SK-N-SH treated with all-trans-retinoic acid at 6 μM for 48 hours (cell line): ENCODE measurements around the gene DHRS12.

Source experiments
- ATAC-seq: fragments of 200-7000 bp; cut with Tn5 transposase; 3 replicates; pipeline ENCODE4 v1.9.1; 2020; ENCODE audit warnings: mild to moderate bottlenecking, moderate library complexity
- ARNTL ChIP-seq: fragments of 450-650 bp; formaldehyde crosslinking; IDR thresholded peaks from 2 replicates; pipeline ENCODE4 v1.5.0; 2020; ENCODE audit warnings: low read depth, mild to moderate bottlenecking, moderate library complexity, borderline replicate concordance
- BACH2 ChIP-seq: fragments of 250-450 bp; sonication (Bioruptor Pico); IDR thresholded peaks from 2 replicates; pipeline ENCODE4 v1.9.0; 2021; ENCODE audit warnings: mild to moderate bottlenecking, borderline replicate concordance
- CREB5 ChIP-seq: fragments of 250-450 bp; sonication (Bioruptor Pico); IDR thresholded peaks from 2 replicates; pipeline ENCODE4 v1.5.1; 2020; ENCODE audit warnings: low read depth, mild to moderate bottlenecking, moderate library complexity
- CSDC2 ChIP-seq: fragments of 250-450 bp; sonication (Bioruptor Pico); IDR thresholded peaks from 2 replicates; pipeline ENCODE4 v1.5.0; 2020; ENCODE audit warnings: mild to moderate bottlenecking, moderate library complexity
- CSRNP3 ChIP-seq: fragments of 250-450 bp; sonication (Bioruptor Pico); IDR thresholded peaks from 2 replicates; pipeline ENCODE4 v1.5.1; 2021; ENCODE audit warnings: mild to moderate bottlenecking, moderate library complexity
- ESRRG ChIP-seq: fragments of 250-450 bp; sonication (Bioruptor Pico); IDR thresholded peaks from 2 replicates; pipeline ENCODE4 v1.6.1; 2021; ENCODE audit warnings: mild to moderate bottlenecking
- GLIS3 ChIP-seq: fragments of 250-450 bp; sonication (Bioruptor Pico); IDR thresholded peaks from 2 replicates; pipeline ENCODE4 v1.5.0; 2020; ENCODE audit warnings: mild to moderate bottlenecking, moderate library complexity
- ISL1 ChIP-seq: fragments of 250-450 bp; sonication (Bioruptor Pico); IDR thresholded peaks from 2 replicates; pipeline ENCODE4 v2.1.2; 2022; ENCODE audit warnings: mild to moderate bottlenecking, moderate library complexity
- OSR1 ChIP-seq: fragments of 250-450 bp; sonication (Bioruptor Pico); IDR thresholded peaks from 2 replicates; pipeline ENCODE4 v1.8.0; 2022; ENCODE audit warnings: moderate library complexity, mild to moderate bottlenecking, inconsistent platforms
- PATZ1 ChIP-seq: fragments of 250-450 bp; sonication (Bioruptor Pico); IDR thresholded peaks from 2 replicates; pipeline ENCODE4 v1.8.0; 2020; ENCODE audit warnings: mild to moderate bottlenecking, moderate library complexity, borderline replicate concordance
- POU6F1 ChIP-seq: fragments of 250-450 bp; sonication (Bioruptor Pico); IDR thresholded peaks from 2 replicates; pipeline ENCODE4 v1.8.0; 2021; ENCODE audit warnings: low read depth, mild to moderate bottlenecking, moderate library complexity, borderline replicate concordance
- RARB ChIP-seq: fragments of 250-450 bp; sonication (Bioruptor Pico); IDR thresholded peaks from 2 replicates; pipeline ENCODE4 v1.8.0; 2021; ENCODE audit warnings: mild to moderate bottlenecking, moderate library complexity
- SNAI2 ChIP-seq: fragments of 250-450 bp; sonication (Bioruptor Pico); IDR thresholded peaks from 2 replicates; pipeline ENCODE4 v1.5.0; 2020; ENCODE audit warnings: mild to moderate bottlenecking, moderate library complexity
- TCF4 ChIP-seq: fragments of 250-450 bp; sonication (Bioruptor Pico); IDR thresholded peaks from 2 replicates; pipeline ENCODE4 v1.8.0; 2021; ENCODE audit warnings: mild to moderate bottlenecking, moderate library complexity, borderline replicate concordance
- TOX ChIP-seq: fragments of 250-450 bp; sonication (Bioruptor Pico); IDR thresholded peaks from 2 replicates; pipeline ENCODE4 v1.8.0; 2021; ENCODE audit warnings: mild to moderate bottlenecking, moderate library complexity, borderline replicate concordance
- TSHZ2 ChIP-seq: fragments of 250-450 bp; sonication (Bioruptor Pico); IDR thresholded peaks from 2 replicates; pipeline ENCODE4 v1.5.0; 2020; ENCODE audit warnings: mild to moderate bottlenecking, moderate library complexity
- ZC3H10 ChIP-seq: fragments of 250-450 bp; sonication (Bioruptor Pico); IDR thresholded peaks from 2 replicates; pipeline ENCODE4 v1.5.1; 2021; ENCODE audit warnings: mild to moderate bottlenecking, moderate library complexity
- ZFP30 ChIP-seq: fragments of 450-650 bp; formaldehyde crosslinking; IDR thresholded peaks from 2 replicates; pipeline ENCODE4 v1.5.0; 2022; ENCODE audit warnings: mild to moderate bottlenecking, moderate library complexity
- ZNF70 ChIP-seq: fragments of 450-650 bp; formaldehyde crosslinking; IDR thresholded peaks from 2 replicates; pipeline ENCODE4 v1.5.0; 2020; ENCODE audit warnings: mild to moderate bottlenecking, moderate library complexity
- ZNF8 ChIP-seq: fragments of 450-650 bp; formaldehyde crosslinking; IDR thresholded peaks from 2 replicates; pipeline ENCODE4 v1.5.0; 2020; ENCODE audit warnings: mild to moderate bottlenecking, moderate library complexity

The DHRS12 gene

GRCh38 chr13:51821606-51822005 lies 17.6 kb upstream of the DHRS12 start (continued):
- TF ChIP-seq ZC3H10 (no peak), ZNF8 (CRISPR knock-in tag) (no peak), TOX (CRISPR knock-in tag) (no peak), ARNTL (no peak), SNAI2 (CRISPR knock-in tag) (no peak), CSDC2 (CRISPR knock-in tag) (no peak), ESRRG (CRISPR knock-in tag) (no peak)

- ATAC-seq, result no peak
- TF ChIP-seq ZFP30 (CRISPR knock-in tag) (no peak), ISL1 (CRISPR knock-in tag) (no peak), TSHZ2 (CRISPR knock-in tag) (no peak), POU6F1 (CRISPR knock-in tag) (no peak), PATZ1 (CRISPR knock-in tag) (no peak), BACH2 (CRISPR knock-in tag) (no peak), ARNTL (no peak), OSR1 (CRISPR knock-in tag) (no peak), ZC3H10 (no peak), CSRNP3 (CRISPR knock-in tag) (no peak)
Measured at GRCh38 chr13:51820016-51820597, 16.1 kb upstream of the DHRS12 start.

GRCh38 chr13:51819544-51819943 lies 15.6 kb upstream of the DHRS12 start:
- no peak for TF ChIP-seq CREB5 (CRISPR knock-in tag)
- no peak for TF ChIP-seq TSHZ2 (CRISPR knock-in tag)
- no peak for TF ChIP-seq OSR1 (CRISPR knock-in tag)
- TF ChIP-seq ARNTL, result no peak
- no peak for TF ChIP-seq TCF4 (CRISPR knock-in tag)
- no peak for TF ChIP-seq CSDC2 (CRISPR knock-in tag)
- no peak for TF ChIP-seq PATZ1 (CRISPR knock-in tag)
- no peak for TF ChIP-seq ZC3H10
- no peak for TF ChIP-seq BACH2 (CRISPR knock-in tag)
- no peak for TF ChIP-seq RARB (CRISPR knock-in tag)
- no peak for TF ChIP-seq TOX (CRISPR knock-in tag)
- TF ChIP-seq CSRNP3 (CRISPR knock-in tag), result no peak
- no peak for TF ChIP-seq ZNF70 (CRISPR knock-in tag)
- no peak for TF ChIP-seq GLIS3 (CRISPR knock-in tag)
- TF ChIP-seq, all 23 proteins: peak for 0
- no peak for ATAC-seq
